Activated CD8-positive, alpha-beta memory T cell treated with anti-CD3 and anti-CD28 coated beads, Interleukin-2, amount 10 ng/mL, durations not matched to agents 7 days and 5 days (primary cell): Measurements from ENCODE around the gene ARL4A. TPM values are rescaled to one million over a fixed set of nuclear protein-coding genes. Genes with fewer than 3 reads are reported as not detected.
"Not testable (repeated sequence)": the region's sequence is repeated elsewhere in the genome, so short reads cannot be mapped to it uniquely, and the experiment has no call there.

Experiments
- ATAC-seq: fragments of 150-1000 bp; cut with Tn5 transposase; one replicate; pipeline ENCODE4 v1.10.0; 2021; ENCODE audit warnings: moderate library complexity
- CTCF ChIA-PET: fragments of 350-600 bp; sonication (Branson Sonifier 250); formaldehyde crosslinking; loops from one replicate; lab custom pipeline; 2021; ENCODE audit warnings: antibody characterized with exemption; lab: Charles Lee
- DNase-seq: peaks from one replicate; pipeline ENCODE4 v3.0.0-alpha.2; 2020
- H3K27ac Mint-ChIP-seq: one replicate; pipeline ENCODE4 v1.8.0; 2021; ENCODE audit warnings: mild to moderate bottlenecking, mixed read lengths
- H3K27me3 Mint-ChIP-seq: one replicate; pipeline ENCODE4 v1.8.0; 2021; ENCODE audit warnings: mixed read lengths
- H3K36me3 Mint-ChIP-seq: one replicate; pipeline ENCODE4 v1.8.0; 2021; ENCODE audit warnings: mild to moderate bottlenecking, mixed read lengths
- H3K4me1 Mint-ChIP-seq: one replicate; pipeline ENCODE4 v1.8.0; 2021; ENCODE audit warnings: mixed read lengths
- H3K4me3 Mint-ChIP-seq: one replicate; pipeline ENCODE4 v1.8.0; 2021; ENCODE audit warnings: mild to moderate bottlenecking, moderate library complexity, mixed read lengths
- H3K9me3 Mint-ChIP-seq: one replicate; pipeline ENCODE4 v1.8.0; 2022; ENCODE audit warnings: low read depth, mixed read lengths
- total RNA-seq, 2 experiments: library from RNA; stranded (reverse); gene quantifications; one replicate each; pipeline ENCODE4 v1.2.3, GENCODE V29; 2021

The ARL4A gene
- total RNA-seq, 2 experiments from 2014 or later = 14.5 to 16.0 TPM

DNA sequence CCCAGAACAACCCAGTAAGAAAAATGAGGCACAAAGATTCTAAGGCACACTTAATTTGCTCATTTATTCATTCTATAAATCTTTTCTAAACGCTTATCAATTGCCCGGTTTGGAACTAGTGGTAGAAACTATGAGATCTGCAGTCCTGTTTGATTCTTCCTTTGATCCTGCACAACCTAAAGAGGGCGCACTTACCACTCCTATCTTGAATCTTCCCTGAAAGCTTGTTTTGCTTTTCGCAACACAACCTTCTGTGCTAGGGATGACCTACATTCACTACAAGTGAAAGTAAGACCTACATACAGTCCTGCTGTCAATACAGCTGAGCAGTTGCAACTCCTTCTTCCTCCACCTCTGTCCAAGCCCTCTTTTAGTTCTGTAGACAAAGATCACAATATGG is 12.6 kb upstream of the ARL4A start:
- Mint-ChIP-seq H3K27ac (no peak overlapping the region), H3K9me3 (no peaks in the 10 kb centered on the region), H3K4me3 (no peak overlapping the region), H3K36me3 (no peaks in the 10 kb centered on the region), H3K27me3 (no peaks in the 10 kb centered on the region), H3K4me1 (peaks cover 6% of the 10 kb centered on the region)
- DNase-seq = peak; percentile 53
- peak; percentile 76 for ATAC-seq
- CTCF ChIA-PET = interaction anchor here (1.2 to 3.0 kb wide), 3 partner anchors 12 to 588 kb away, joined by 3 to 13 read pairs (median 4); partner anchors contain the start of gene ARL4A

DNA sequence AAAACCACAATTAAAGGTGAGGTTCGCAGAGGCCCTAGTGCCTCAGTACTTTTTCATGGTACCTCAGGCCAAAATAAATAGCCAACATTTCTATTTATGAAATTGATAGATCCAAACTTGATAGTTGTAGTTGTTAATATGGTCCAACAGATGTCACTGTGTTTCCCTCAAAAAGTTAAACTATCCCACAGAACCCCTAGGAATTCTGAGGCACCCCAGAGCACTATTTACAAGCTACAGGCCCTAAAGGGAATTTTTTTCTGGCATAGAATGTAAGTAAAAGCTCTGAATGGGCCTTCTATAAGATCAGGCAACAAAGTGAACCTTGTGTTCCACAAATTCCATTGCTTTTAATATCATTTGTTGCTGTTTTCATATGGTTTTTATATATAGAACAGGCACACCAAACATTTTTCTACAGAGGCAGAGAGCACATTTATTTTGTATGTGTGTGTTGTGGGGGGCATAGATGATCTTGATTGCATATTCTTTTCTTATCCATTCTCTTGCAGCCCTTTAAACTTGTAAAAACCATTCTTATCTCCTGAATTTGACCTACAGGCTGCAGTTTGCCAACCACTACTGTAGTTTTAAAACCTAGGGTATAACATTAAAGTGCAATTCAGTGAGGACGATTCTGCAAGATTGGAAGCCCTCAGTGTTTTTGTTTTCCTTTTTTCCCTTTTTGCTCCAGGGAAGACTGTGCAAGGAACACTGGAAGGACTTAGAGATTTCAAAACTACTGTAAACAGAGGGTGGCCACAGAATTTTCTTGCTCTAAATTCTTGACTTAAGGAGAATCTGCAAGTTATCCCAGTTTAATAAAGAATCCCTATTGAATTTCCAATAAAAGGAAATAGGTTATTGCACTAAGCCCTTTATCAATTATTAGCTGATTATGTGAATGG is 3.5 kb upstream of the ARL4A start:
- H3K36me3 Mint-ChIP-seq = peaks cover 3% of the 10 kb centered on the region
- peaks cover 30% of the 10 kb centered on the region for H3K4me1 Mint-ChIP-seq
- ATAC-seq (no peak), DNase-seq (no peak)
- no peaks in the 10 kb centered on the region for H3K27me3 Mint-ChIP-seq
- no peak overlapping the region for H3K27ac Mint-ChIP-seq
- H3K4me3 Mint-ChIP-seq = no peak overlapping the region
- H3K9me3 Mint-ChIP-seq = no peaks in the 10 kb centered on the region
- CTCF ChIA-PET = interaction anchor here (2.3 kb wide), 1 partner anchor 144 kb away, joined by 6 read pairs; no protein-coding TSS in a partner anchor

- no peak for ATAC-seq
- no peak for DNase-seq
- no peak overlapping the region for H3K4me3 Mint-ChIP-seq
- H3K36me3 Mint-ChIP-seq = peaks cover 6% of the 10 kb centered on the region
- H3K27me3 Mint-ChIP-seq = no peaks in the 10 kb centered on the region
- CTCF ChIA-PET = interaction anchor here (2.3 kb wide), 1 partner anchor 144 kb away, joined by 6 read pairs; no protein-coding TSS in a partner anchor
- no peak overlapping the region for H3K27ac Mint-ChIP-seq
- no peaks in the 10 kb centered on the region for H3K9me3 Mint-ChIP-seq
- peaks cover 36% of the 10 kb centered on the region for H3K4me1 Mint-ChIP-seq
Measured at GRCh38 chr7:12684733-12685132, 2.7 kb upstream of the ARL4A start.

- H3K36me3 Mint-ChIP-seq = peaks cover 7% of the 10 kb centered on the region
- no peak for ATAC-seq
- H3K4me1 Mint-ChIP-seq = peaks cover 42% of the 10 kb centered on the region
Measured at GRCh38 chr7:12685550-12685949, 1.9 kb upstream of the ARL4A start.

DNA sequence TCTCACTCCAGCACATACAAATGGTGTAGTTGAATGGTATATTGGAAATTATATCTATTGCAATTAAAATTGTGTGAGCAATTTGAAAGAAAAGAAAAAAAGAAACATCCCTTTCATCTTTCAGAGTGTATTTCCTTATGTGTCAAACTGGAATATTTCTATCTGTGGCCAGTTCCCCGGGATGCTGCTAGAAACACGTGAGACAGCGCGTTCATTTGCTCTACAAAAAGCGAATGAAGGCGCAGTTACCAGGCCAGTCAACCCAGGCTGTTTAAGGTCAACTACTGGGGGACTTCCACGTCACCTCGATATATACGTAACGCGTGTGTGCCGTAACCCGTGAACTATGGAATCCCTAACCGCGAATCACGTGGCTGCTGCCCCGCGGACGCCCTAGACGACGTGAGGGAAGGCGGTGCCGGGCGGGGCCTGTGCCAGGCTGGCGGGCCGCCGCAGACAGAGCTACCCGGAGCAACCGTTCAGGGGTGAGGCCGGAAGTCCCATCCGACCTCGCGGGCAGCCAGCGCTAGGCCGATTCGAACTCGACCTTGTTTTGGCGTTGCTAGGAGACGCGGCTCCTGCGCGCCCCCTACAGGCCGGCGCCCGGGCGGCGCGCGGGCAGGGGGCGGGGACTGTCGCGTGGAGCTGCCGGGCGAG is 1.1 kb upstream of the ARL4A start:
- Mint-ChIP-seq H3K9me3 (no peaks in the 10 kb centered on the region), H3K27ac (peak overlapping the region; percentile 94), H3K36me3 (peaks cover 7% of the 10 kb centered on the region), H3K4me1 (peaks cover 44% of the 10 kb centered on the region), H3K27me3 (no peaks in the 10 kb centered on the region), H3K4me3 (peak overlapping the region; percentile 96)
- ATAC-seq = peak; percentile 88
- DNase-seq = peak; percentile 97
- CTCF ChIA-PET = interaction anchor here (0.6 to 3.1 kb wide), 32 partner anchors 9 to 576 kb away, joined by 3 to 24 read pairs (median 4); no protein-coding TSS in a partner anchor

More at GRCh38 chr7:12685550-12685949, 1.9 kb upstream of the ARL4A start:
- CTCF ChIA-PET = interaction anchor here (1.9 to 3.1 kb wide), 8 partner anchors 10 to 577 kb away, joined by 5 to 24 read pairs (median 11); no protein-coding TSS in a partner anchor
- peak overlapping the region; percentile 96 for H3K4me3 Mint-ChIP-seq
- no peaks in the 10 kb centered on the region for H3K27me3 Mint-ChIP-seq
- H3K9me3 Mint-ChIP-seq = no peaks in the 10 kb centered on the region
- H3K27ac Mint-ChIP-seq = peak overlapping the region; percentile 71
- peak; percentile 61 for DNase-seq

GRCh38 chr7:12687718-12688171 is 312 bp downstream of the ARL4A start:
- CTCF ChIA-PET = interaction anchor here (1.0 to 3.1 kb wide), 17 partner anchors 8 to 551 kb away, joined by 3 to 24 read pairs (median 4); no protein-coding TSS in a partner anchor
- H3K4me1 Mint-ChIP-seq = peaks cover 47% of the 10 kb centered on the region
- peak overlapping the region; percentile 94 for H3K27ac Mint-ChIP-seq
- no peaks in the 10 kb centered on the region for H3K27me3 Mint-ChIP-seq
- H3K36me3 Mint-ChIP-seq = peaks cover 7% of the 10 kb centered on the region
- ATAC-seq (no peak), DNase-seq (no peak)
- H3K4me3 Mint-ChIP-seq = peak overlapping the region; percentile 96
- H3K9me3 Mint-ChIP-seq = no peaks in the 10 kb centered on the region

DNA sequence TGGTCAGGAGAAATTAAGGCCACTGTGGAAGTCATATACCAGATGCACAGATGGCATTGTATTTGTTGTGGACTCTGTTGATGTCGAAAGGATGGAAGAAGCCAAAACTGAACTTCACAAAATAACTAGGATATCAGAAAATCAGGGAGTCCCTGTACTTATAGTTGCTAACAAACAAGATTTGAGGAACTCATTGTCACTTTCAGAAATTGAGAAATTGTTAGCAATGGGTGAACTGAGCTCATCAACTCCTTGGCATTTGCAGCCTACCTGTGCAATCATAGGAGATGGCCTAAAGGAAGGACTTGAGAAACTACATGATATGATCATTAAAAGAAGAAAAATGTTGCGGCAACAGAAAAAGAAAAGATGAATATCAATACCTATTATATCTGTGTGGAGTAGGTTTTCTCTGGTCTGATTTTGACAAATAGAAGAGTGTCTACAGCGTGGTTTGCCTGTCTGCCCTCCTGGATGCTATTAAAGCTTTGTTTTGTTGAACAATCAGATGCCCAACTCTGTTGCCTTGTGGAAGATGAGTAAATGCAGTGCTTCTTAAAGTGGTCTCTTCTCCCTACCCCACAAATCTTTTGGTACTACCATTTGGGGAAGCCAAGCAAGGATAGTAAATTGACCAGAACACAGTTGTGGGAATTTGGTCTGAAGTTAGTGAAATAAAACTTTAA is 1.2 kb downstream of the ARL4A start:
- not testable (repeated sequence) for H3K9me3 Mint-ChIP-seq, H3K27ac Mint-ChIP-seq, ATAC-seq, H3K36me3 Mint-ChIP-seq, DNase-seq, H3K4me3 Mint-ChIP-seq, H3K27me3 Mint-ChIP-seq
- CTCF ChIA-PET = interaction anchor here (1.4 to 3.1 kb wide), 2 partner anchors 27 to 41 kb away, joined by 3 to 24 read pairs; no protein-coding TSS in a partner anchor
- peaks cover 52% of the 10 kb centered on the region for H3K4me1 Mint-ChIP-seq

GRCh38 chr7:12689451-12689850 is 2.0 kb downstream of the ARL4A start:
- CTCF ChIA-PET = interaction anchor here (1.2 to 1.8 kb wide), 2 partner anchors 17 to 42 kb away, joined by 3 to 4 read pairs; no protein-coding TSS in a partner anchor
- ATAC-seq (no peak), DNase-seq (no peak)
- no peaks in the 10 kb centered on the region for H3K27me3 Mint-ChIP-seq
- peaks cover 56% of the 10 kb centered on the region for H3K4me1 Mint-ChIP-seq
- no peak overlapping the region for H3K27ac Mint-ChIP-seq
- no peak overlapping the region for H3K4me3 Mint-ChIP-seq
- no peaks in the 10 kb centered on the region for H3K9me3 Mint-ChIP-seq
- peaks cover 9% of the 10 kb centered on the region for H3K36me3 Mint-ChIP-seq

GRCh38 chr7:12690041-12690878 is 2.8 kb downstream of the ARL4A start:
- H3K27ac Mint-ChIP-seq = no peak overlapping the region
- no peak overlapping the region for H3K4me3 Mint-ChIP-seq
- no peaks in the 10 kb centered on the region for H3K9me3 Mint-ChIP-seq

GRCh38 chr7:12691388-12691787 is 4.0 kb downstream of the ARL4A start:
- not testable (repeated sequence) for H3K27me3 Mint-ChIP-seq, H3K9me3 Mint-ChIP-seq, H3K36me3 Mint-ChIP-seq, DNase-seq, ATAC-seq, H3K4me3 Mint-ChIP-seq, H3K27ac Mint-ChIP-seq
- peaks cover 48% of the 10 kb centered on the region for H3K4me1 Mint-ChIP-seq
- CTCF ChIA-PET = interaction anchor here (0.7 kb wide), 1 partner anchor 25 kb away, joined by 3 read pairs; no protein-coding TSS in a partner anchor

More at GRCh38 chr7:12690041-12690878, 2.8 kb downstream of the ARL4A start:
- H3K27me3 Mint-ChIP-seq = no peaks in the 10 kb centered on the region
- peaks cover 9% of the 10 kb centered on the region for H3K36me3 Mint-ChIP-seq
- DNase-seq (no peak), ATAC-seq (no peak)
- H3K4me1 Mint-ChIP-seq = peaks cover 58% of the 10 kb centered on the region
- CTCF ChIA-PET = interaction anchor here (1.2 to 1.8 kb wide), 3 partner anchors 16 to 52 kb away, joined by 3 to 4 read pairs (median 3); no protein-coding TSS in a partner anchor

- ATAC-seq (no peak), DNase-seq (no peak)
- H3K9me3 Mint-ChIP-seq = no peaks in the 10 kb centered on the region
- H3K27me3 Mint-ChIP-seq = no peaks in the 10 kb centered on the region
- CTCF ChIA-PET = interaction anchor here (0.7 kb wide), 1 partner anchor 24 kb away, joined by 3 read pairs; no protein-coding TSS in a partner anchor
- no peak overlapping the region for H3K4me3 Mint-ChIP-seq
- H3K4me1 Mint-ChIP-seq = peaks cover 47% of the 10 kb centered on the region
- peaks cover 9% of the 10 kb centered on the region for H3K36me3 Mint-ChIP-seq
- no peak overlapping the region for H3K27ac Mint-ChIP-seq
Measured at GRCh38 chr7:12692035-12692434, 4.6 kb downstream of the ARL4A start.
